ENCODE measurements around the gene CFAP299.

Gene CFAP299

DNA sequence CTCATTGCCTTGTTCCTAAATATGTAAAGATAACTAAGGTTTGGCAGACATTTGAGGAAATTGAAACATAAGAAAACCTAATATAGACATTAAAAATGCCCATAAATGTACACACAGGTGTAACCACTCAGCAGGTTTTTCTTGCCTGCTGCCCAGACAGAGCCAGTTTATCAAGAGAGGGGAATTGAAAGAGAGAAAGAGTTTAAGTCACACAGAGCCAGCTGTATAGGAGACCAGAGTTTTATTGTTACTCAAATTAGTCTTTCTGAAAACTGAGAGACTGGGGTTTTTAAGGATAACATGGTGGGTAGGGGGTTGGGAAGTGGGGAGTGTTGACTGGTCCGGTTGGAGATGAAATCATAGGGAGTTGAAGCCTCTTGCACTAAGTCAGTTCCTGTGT, 119.0 kb downstream of the CFAP299 start:
- TF ChIP-seq, protein P1, sequence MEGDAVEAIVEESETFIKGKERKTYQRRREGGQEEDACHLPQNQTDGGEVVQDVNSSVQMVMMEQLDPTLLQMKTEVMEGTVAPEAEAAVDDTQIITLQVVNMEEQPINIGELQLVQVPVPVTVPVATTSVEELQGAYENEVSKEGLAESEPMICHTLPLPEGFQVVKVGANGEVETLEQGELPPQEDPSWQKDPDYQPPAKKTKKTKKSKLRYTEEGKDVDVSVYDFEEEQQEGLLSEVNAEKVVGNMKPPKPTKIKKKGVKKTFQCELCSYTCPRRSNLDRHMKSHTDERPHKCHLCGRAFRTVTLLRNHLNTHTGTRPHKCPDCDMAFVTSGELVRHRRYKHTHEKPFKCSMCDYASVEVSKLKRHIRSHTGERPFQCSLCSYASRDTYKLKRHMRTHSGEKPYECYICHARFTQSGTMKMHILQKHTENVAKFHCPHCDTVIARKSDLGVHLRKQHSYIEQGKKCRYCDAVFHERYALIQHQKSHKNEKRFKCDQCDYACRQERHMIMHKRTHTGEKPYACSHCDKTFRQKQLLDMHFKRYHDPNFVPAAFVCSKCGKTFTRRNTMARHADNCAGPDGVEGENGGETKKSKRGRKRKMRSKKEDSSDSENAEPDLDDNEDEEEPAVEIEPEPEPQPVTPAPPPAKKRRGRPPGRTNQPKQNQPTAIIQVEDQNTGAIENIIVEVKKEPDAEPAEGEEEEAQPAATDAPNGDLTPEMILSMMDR (IDR thresholded peaks at IDR 0.05; ENCODE audit: low read length): no peak
- no peak for TF ChIP-seq EZH2 (IDR thresholded peaks at IDR 0.05; ENCODE audit: borderline replicate concordance, low read length)
- Histone ChIP-seq H3K4me2 (ENCODE audit: low read length) (no peak overlapping the region), H3K79me2 (ENCODE audit: insufficient read depth, low read length) (no peaks in the 10 kb centered on the region), H3K27ac (ENCODE audit: low read depth, low read length, poor library complexity, severe bottlenecking) (no peak overlapping the region), H3F3A (ENCODE audit: insufficient read depth, low read length) (no peaks in the 10 kb centered on the region), H3K9me3 (ENCODE audit: low read length) (peaks cover 24% of the 10 kb centered on the region), H3K9ac (ENCODE audit: low read length) (no peak overlapping the region), H2AFZ (ENCODE audit: low read length) (no peak overlapping the region), H3K9me2 (ENCODE audit: low read depth, low read length) (no peaks in the 10 kb centered on the region), H3K4me1 (ENCODE audit: insufficient read depth, low read length, severe bottlenecking) (peaks cover 5% of the 10 kb centered on the region), H3K4me3 (ENCODE audit: low read depth, low read length, poor library complexity, severe bottlenecking) (no peak overlapping the region), H3K36me3 (ENCODE audit: insufficient read depth, low read length) (no peaks in the 10 kb centered on the region), H4K20me1 (ENCODE audit: insufficient read depth, low read length) (no peaks in the 10 kb centered on the region), H3K27me3 (ENCODE audit: insufficient read depth, low read length) (no peaks in the 10 kb centered on the region)

DNA sequence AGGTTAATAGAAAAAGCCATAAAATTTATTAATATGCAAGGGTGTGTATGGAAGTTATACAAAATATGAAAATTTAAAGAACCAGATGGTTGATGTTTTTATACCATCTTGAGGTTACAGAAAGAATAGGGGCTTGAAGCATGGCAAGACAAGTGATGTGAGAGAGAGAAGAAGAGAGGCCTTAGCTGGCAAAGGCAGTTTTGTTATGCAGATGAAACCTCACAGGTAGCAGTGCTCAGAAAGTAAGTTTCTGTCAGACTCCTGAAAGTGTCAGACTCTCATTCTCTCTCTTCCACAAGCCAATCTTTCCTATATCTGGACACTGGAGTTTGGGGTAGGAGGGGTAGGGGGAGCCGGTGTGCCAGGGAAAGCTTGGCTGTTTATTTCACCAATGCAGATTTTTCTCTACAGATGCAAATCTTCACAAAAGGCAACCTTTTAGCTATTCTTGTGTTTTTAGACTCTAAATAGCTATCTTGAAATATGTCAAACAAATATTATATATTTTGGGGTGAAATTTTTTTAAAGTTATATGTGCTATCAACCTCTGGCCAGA, 124.5 kb downstream of the CFAP299 start:
- Histone ChIP-seq H3K4me3 (ENCODE audit: low read depth, low read length, poor library complexity, severe bottlenecking) (no peak overlapping the region), H3K4me2 (ENCODE audit: low read length) (no peak overlapping the region), H3K9me3 (ENCODE audit: low read length) (no peaks in the 10 kb centered on the region), H3K36me3 (ENCODE audit: insufficient read depth, low read length) (no peaks in the 10 kb centered on the region), H3K9me2 (ENCODE audit: low read depth, low read length) (no peaks in the 10 kb centered on the region), H3K27me3 (ENCODE audit: insufficient read depth, low read length) (no peaks in the 10 kb centered on the region), H4K20me1 (ENCODE audit: insufficient read depth, low read length) (no peaks in the 10 kb centered on the region), H3K79me2 (ENCODE audit: insufficient read depth, low read length) (no peaks in the 10 kb centered on the region), H3K9ac (ENCODE audit: low read length) (no peak overlapping the region), H3K4me1 (ENCODE audit: insufficient read depth, low read length, severe bottlenecking) (peaks cover 26% of the 10 kb centered on the region), H2AFZ (ENCODE audit: low read length) (0 out of 2 replicates have a peak overlapping the region, but pooled peaks have one; percentile 10), H3F3A (ENCODE audit: insufficient read depth, low read length) (no peaks in the 10 kb centered on the region), H3K27ac (ENCODE audit: low read depth, low read length, poor library complexity, severe bottlenecking) (peak overlapping the region; percentile 12)
- TF ChIP-seq, protein P1 (IDR thresholded peaks at IDR 0.05; ENCODE audit: low read length): no peak; the same call in 1 of the 2 replicates
- no peak for TF ChIP-seq EZH2 (IDR thresholded peaks at IDR 0.05; ENCODE audit: borderline replicate concordance, low read length)

DNA sequence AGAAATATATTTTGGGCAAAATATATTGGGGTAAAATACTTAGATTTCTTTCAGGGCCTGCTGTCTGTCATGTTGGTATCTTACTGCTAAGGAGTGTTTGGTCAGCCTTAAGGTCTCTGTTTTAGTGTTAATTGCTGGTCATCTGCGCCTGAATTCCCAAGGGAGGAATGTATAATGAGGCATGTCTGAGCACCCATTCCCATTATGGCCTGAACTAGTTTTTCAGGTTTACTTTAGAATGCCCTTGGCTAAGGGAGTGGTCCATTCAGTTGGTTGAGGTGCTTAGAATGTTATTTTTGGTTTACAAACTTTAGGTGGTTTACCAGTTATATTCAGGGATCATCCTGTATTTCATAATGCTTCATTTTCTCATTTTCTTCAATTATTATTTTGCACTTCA, 125.9 kb downstream of the CFAP299 start:
- Histone ChIP-seq H3K4me2 (ENCODE audit: low read length) (no peak overlapping the region), H3K4me1 (ENCODE audit: insufficient read depth, low read length, severe bottlenecking) (peaks cover 26% of the 10 kb centered on the region), H3K36me3 (ENCODE audit: insufficient read depth, low read length) (no peaks in the 10 kb centered on the region), H3K27ac (ENCODE audit: low read depth, low read length, poor library complexity, severe bottlenecking) (no peak overlapping the region), H3K4me3 (ENCODE audit: low read depth, low read length, poor library complexity, severe bottlenecking) (no peak overlapping the region), H3K27me3 (ENCODE audit: insufficient read depth, low read length) (no peaks in the 10 kb centered on the region), H4K20me1 (ENCODE audit: insufficient read depth, low read length) (no peaks in the 10 kb centered on the region), H3F3A (ENCODE audit: insufficient read depth, low read length) (no peaks in the 10 kb centered on the region), H3K79me2 (ENCODE audit: insufficient read depth, low read length) (no peaks in the 10 kb centered on the region), H3K9me3 (ENCODE audit: low read length) (no peaks in the 10 kb centered on the region), H3K9ac (ENCODE audit: low read length) (no peak overlapping the region), H2AFZ (ENCODE audit: low read length) (no peak overlapping the region), H3K9me2 (ENCODE audit: low read depth, low read length) (no peaks in the 10 kb centered on the region)
- no peak for TF ChIP-seq EZH2 (IDR thresholded peaks at IDR 0.05; ENCODE audit: borderline replicate concordance, low read length)
- TF ChIP-seq, protein P1 (IDR thresholded peaks at IDR 0.05; ENCODE audit: low read length): no peak
